ENCODE results near the gene COL20A1. TPM values are rescaled to one million over a fixed set of nuclear protein-coding genes. Genes with fewer than 3 reads are reported as not detected.

The COL20A1 gene
- total RNA-seq, 1 donor from 2014 or later, result not detected

- no peak for DNase-seq
- H3K27ac ChIP-seq, result no peak overlapping the region
- TF ChIP-seq CTCF (IDR thresholded peaks at IDR 0.05), result no peak
- H3K4me1 ChIP-seq, result no peaks in the 10 kb centered on the region
- peaks cover 41% of the 10 kb centered on the region for H3K27me3 ChIP-seq
- no peaks in the 10 kb centered on the region for H3K36me3 ChIP-seq
- intact Hi-C loops (cut with DNase I), result loop anchor here (5.0 kb wide), 1 partner anchor 69 kb away; no protein-coding TSS in a partner anchor
- H3K4me3 ChIP-seq, result no peak overlapping the region
- ATAC-seq, result no peak
- no peaks in the 10 kb centered on the region for H3K9me3 ChIP-seq
Observed at GRCh38 chr20:63308218-63308911, 15.4 kb downstream of the COL20A1 start.

GRCh38 chr20:63309261-63310071 is 16.5 kb downstream of the COL20A1 start:
- Histone ChIP-seq H3K36me3 (no peaks in the 10 kb centered on the region), H3K9me3 (no peaks in the 10 kb centered on the region), H3K4me1 (no peaks in the 10 kb centered on the region), H3K27me3 (peaks cover 43% of the 10 kb centered on the region), H3K4me3 (no peak overlapping the region), H3K27ac (no peak overlapping the region)
- peak; percentile 82 for TF ChIP-seq CTCF (IDR thresholded peaks at IDR 0.05)
- ATAC-seq, result peak; percentile 43
- no peak for DNase-seq
- intact Hi-C loops (cut with DNase I), result loop anchor here (5.0 kb wide), 1 partner anchor 68 kb away; no protein-coding TSS in a partner anchor

- Histone ChIP-seq H3K9me3 (no peaks in the 10 kb centered on the region), H3K27ac (no peak overlapping the region), H3K27me3 (peaks cover 46% of the 10 kb centered on the region), H3K4me3 (no peak overlapping the region), H3K4me1 (no peaks in the 10 kb centered on the region), H3K36me3 (no peaks in the 10 kb centered on the region)
- no peak for TF ChIP-seq CTCF (IDR thresholded peaks at IDR 0.05)
- DNase-seq (no peak), ATAC-seq (no peak)
- intact Hi-C loops (cut with DNase I), result no loop called here
Observed at GRCh38 chr20:63310265-63310991, 17.4 kb downstream of the COL20A1 start.

GRCh38 chr20:63311186-63311832 is 18.3 kb downstream of the COL20A1 start:
- no peaks in the 10 kb centered on the region for H3K9me3 ChIP-seq
- H3K4me3 ChIP-seq, result no peak overlapping the region
- H3K27ac ChIP-seq, result no peak overlapping the region
- H3K36me3 ChIP-seq, result no peaks in the 10 kb centered on the region
- intact Hi-C loops (cut with DNase I), result no loop called here
- ATAC-seq (no peak), DNase-seq (no peak)
- peaks cover 41% of the 10 kb centered on the region for H3K27me3 ChIP-seq
- TF ChIP-seq CTCF (IDR thresholded peaks at IDR 0.05), result no peak
- H3K4me1 ChIP-seq, result no peaks in the 10 kb centered on the region

GRCh38 chr20:63311833-63312243 is 18.9 kb downstream of the COL20A1 start:
- intact Hi-C loops (cut with DNase I), result no loop called here
- TF ChIP-seq CTCF (IDR thresholded peaks at IDR 0.05), result no peak
- ATAC-seq (no peak), DNase-seq (no peak)
- peaks cover 35% of the 10 kb centered on the region for H3K27me3 ChIP-seq
- no peak overlapping the region for H3K27ac ChIP-seq
- H3K36me3 ChIP-seq, result no peaks in the 10 kb centered on the region
- H3K4me3 ChIP-seq, result no peak overlapping the region
- no peaks in the 10 kb centered on the region for H3K4me1 ChIP-seq
- H3K9me3 ChIP-seq, result no peaks in the 10 kb centered on the region
